OCI-LY7 (cell line): ENCODE results near the gene COL8A1.

Source experiments
- EZH2phosphoT487 ChIP-seq: fragments of 200-600 bp; sonication (generic); IDR thresholded peaks from 2 replicates; pipeline ENCODE4 v1.6.1; 2018; ENCODE audit warnings: low read depth, borderline replicate concordance, mild to moderate bottlenecking, mixed run types, antibody characterized with exemption, low read length, moderate library complexity, mixed read lengths
- TF ChIP-seq, protein P1 (sequence below): fragments of 200-600 bp; sonication (generic); conservative IDR thresholded peaks from 2 replicates; pipeline ENCODE4 v1.5.1; 2014; ENCODE audit warnings: mild to moderate bottlenecking, antibody characterized with exemption, low read length, moderate library complexity, mixed read lengths

GRCh38 chr3:99777210-99777549 is 138.8 kb downstream of the COL8A1 start:
- TF ChIP-seq, protein P1, sequence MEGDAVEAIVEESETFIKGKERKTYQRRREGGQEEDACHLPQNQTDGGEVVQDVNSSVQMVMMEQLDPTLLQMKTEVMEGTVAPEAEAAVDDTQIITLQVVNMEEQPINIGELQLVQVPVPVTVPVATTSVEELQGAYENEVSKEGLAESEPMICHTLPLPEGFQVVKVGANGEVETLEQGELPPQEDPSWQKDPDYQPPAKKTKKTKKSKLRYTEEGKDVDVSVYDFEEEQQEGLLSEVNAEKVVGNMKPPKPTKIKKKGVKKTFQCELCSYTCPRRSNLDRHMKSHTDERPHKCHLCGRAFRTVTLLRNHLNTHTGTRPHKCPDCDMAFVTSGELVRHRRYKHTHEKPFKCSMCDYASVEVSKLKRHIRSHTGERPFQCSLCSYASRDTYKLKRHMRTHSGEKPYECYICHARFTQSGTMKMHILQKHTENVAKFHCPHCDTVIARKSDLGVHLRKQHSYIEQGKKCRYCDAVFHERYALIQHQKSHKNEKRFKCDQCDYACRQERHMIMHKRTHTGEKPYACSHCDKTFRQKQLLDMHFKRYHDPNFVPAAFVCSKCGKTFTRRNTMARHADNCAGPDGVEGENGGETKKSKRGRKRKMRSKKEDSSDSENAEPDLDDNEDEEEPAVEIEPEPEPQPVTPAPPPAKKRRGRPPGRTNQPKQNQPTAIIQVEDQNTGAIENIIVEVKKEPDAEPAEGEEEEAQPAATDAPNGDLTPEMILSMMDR: no peak
- no peak for TF ChIP-seq EZH2phosphoT487
